GM12892 (cell line): ENCODE data around the gene FLT3LG.

Experiments
- POLR2A ChIP-seq: IDR thresholded peaks from 2 replicates; pipeline ENCODE4 v1.6.1; 2011; ENCODE audit warnings: low read depth, low read length, control low read depth
- TAF1 ChIP-seq: IDR thresholded peaks from 2 replicates; pipeline ENCODE4 v1.6.1; 2011; ENCODE audit warnings: low read depth, mild to moderate bottlenecking, control low read depth, low read length, borderline replicate concordance

GRCh38 chr19:49472936-49473335 lies 1.1 kb upstream of the FLT3LG start:
- TF ChIP-seq TAF1, result no peak
- TF ChIP-seq POLR2A, result no peak
